GM18526 (cell line): ENCODE data around the gene PLRG1.
A peak's percentile ranks its signal among the peaks of the same experiment; 100 is the strongest.

ENCODE experiments used
- POLR2A ChIP-seq: IDR thresholded peaks from 3 replicates; pipeline ENCODE4 v1.6.1; 2011; ENCODE audit not compliant: insufficient read length; ENCODE audit errors: extremely low read depth

PLRG1 gene

GRCh38 chr4:154549894-154550790, at the start of gene PLRG1:
TSS of gene PLRG1 (minus strand) at chr4:154550400. CDS start at chr4:154550308, 92 bp downstream.
- TF ChIP-seq POLR2A = peak; percentile 90

DNA sequence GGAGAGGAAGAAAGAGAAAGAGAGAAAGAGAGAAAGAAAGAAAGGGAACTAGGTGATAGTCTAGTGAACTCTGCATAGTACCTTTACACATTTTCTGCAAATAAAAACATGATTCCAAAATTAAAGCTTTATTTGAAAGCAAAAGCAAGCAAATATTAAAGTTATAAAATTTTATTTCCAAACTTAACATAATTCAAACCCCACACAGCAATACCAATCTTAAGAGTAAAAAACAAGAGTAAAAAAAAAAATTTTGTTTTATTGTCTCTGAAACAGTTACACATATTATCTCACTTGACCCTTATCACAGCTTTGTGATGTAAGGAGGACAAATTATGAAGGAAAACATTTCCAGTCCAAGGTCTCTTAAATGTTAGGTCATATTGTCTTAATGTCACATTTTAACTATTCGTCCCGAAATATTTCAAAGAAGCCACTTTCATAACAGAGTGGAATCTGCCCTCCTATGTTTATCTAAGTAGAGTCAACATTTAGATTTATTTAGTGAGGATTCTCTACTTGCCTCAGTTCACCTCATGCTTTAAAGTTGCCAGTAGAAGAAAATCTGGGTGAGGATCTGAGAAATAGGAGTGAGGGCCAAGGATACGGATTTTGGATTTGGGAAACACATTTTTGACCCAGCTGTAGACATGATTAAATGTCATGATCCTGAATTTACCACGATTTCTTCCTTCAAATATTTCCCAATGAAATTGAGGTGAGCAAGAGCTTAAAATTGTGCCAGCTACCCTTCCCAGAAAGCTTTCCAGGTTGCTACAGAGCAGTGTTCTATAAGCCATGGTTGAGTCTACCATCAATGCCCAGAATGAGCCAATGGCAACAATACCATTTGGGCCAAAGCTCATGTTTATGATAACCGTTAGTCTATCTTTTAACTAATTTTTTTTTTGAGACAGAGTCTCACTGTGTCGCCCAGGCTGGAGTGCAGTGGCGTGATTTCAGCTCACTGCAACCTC, 47.9 kb upstream of the PLRG1 start:
- TF ChIP-seq POLR2A = no peak

- TF ChIP-seq POLR2A = no peak
Measured at GRCh38 chr4:154595807-154596206, 45.6 kb upstream of the PLRG1 start.

- no peak for TF ChIP-seq POLR2A
Measured at GRCh38 chr4:154593868-154594267, 43.7 kb upstream of the PLRG1 start.

DNA sequence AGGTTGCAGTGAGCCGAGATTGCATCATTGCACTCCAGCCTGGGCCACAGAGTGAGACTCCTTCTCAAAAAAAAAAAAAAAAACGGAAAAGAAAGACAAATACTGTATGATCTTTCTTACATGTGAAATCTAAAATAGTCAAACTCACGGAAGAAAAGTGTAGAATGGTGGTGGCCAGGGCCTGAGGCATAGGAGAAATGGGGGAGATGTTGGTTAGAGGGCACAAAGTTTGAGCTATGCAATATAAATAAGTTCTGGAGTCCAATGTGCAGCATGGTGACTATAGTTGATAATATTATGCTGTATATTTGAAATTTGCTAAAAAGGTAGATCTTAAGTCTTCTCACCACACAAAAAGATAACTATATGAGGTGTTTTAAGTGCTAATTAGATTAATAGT, 41.7 kb upstream of the PLRG1 start:
- TF ChIP-seq POLR2A = no peak

DNA sequence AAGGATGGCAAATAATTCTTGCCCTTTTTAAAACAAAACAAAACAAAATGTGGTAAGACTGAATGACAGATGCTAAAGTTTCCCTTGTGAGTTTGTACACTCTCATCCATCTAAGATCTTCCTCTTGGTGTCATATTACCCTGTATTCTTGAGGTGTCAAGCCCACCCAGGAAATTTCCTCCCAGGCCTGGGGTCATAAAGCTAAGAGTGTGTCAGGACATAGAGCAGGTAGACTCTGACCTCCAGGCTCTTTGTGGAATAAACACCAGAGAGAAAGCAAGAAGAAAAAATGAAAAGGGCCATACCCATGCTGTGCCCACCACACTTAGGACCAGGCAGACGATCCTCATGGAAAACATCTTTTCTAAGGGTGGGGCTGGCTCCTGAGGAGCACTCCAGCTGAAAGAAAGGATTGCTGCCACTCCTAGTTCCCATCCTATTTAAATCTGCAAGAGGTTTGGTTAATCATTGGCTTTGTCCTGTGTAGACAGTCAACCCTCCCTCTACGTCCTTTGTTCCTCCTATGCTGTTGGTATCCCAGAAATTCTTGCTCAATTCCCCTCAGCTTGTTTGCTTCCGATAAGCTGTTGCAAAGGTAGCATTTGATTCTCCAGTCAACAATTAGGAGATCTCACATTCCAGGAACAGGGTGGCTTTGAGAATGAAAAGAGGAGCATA, 40.3 kb upstream of the PLRG1 start, which contains the start of gene FGA:
Gene FGA (minus strand): TSS at position 414 of the 678 bp plus-strand sequence. CDS start 55 bp downstream, at position 359.
- TF ChIP-seq POLR2A = no peak

DNA sequence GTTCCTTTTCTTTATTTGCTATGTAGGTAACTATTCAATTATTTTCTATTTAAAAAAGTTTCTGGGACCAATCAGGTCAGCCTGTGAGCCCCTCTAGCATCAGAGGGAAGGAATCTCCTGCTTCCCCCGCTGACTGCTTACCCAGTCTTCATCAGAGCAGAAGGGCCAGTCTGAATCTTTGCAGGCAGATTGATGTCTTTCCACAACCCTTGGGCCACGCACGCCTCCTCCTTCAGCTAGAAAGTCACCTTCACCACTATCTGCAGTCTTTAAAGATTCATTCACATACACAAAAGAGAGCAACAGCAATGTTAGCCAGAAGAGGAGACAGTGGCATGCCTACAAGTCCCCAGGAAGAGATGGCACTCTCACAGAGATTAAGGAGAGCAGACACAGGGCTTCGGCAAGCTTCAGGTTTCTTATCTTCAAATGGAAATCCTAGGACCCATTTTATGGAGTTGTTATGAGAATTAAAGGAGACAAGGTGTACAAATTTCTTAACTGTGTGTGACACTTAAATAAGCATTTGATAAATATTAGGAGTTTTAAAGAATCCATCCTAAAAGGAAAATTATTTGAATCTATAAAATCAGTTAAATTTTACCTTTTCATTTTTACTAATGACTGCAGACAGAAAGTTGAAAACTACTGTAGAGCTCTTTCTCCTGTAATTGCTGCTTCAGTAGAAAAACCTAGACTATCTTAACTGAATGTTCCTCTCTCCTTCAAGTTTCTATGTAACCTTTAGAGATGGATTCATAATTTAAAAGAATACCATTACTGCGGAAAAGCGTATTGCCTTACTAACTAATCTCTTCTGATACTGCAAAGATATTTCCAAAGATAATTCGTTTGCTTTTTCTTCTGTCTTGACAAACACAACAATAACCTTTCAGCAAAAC, 39.3 kb upstream of the PLRG1 start:
- TF ChIP-seq POLR2A = no peak

- no peak for TF ChIP-seq POLR2A
Measured at GRCh38 chr4:154588198-154588597, 38.0 kb upstream of the PLRG1 start.

DNA sequence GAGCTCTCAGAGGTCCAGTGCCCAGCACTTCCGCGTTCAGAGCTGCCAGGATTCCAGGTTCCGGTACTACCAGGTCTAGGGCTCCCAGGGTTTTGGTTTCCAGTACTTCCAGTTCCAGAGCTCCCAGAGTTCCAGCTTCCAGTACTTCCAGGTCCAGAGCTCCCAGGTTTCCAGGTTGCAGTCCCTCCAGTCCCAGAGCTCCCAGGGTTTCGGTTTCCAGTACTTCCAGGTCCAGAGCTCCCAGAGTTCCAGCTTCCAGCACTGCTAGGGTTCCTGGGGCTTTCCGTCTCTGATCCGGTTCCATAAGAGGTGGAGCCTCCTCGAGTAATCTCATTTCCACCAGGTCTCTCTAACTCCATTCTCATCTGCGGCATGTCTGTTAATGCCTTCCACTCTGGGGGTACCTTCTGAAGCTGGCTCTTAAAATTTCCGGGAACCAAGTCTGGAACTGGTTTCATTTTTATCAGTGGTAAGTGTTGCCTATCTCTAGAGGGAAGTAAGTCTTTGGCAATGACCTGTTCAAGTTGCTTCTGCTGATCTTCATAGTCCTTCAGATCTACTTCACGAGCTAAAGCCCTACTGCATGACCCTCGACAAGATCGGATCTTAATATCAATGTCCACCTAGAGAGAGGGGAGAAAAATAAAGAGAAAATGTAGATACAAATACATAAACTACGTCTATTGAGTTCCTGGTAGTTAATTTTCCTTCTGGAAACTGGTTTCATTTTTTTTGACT, 36.3 kb upstream of the PLRG1 start:
- no peak for TF ChIP-seq POLR2A

DNA sequence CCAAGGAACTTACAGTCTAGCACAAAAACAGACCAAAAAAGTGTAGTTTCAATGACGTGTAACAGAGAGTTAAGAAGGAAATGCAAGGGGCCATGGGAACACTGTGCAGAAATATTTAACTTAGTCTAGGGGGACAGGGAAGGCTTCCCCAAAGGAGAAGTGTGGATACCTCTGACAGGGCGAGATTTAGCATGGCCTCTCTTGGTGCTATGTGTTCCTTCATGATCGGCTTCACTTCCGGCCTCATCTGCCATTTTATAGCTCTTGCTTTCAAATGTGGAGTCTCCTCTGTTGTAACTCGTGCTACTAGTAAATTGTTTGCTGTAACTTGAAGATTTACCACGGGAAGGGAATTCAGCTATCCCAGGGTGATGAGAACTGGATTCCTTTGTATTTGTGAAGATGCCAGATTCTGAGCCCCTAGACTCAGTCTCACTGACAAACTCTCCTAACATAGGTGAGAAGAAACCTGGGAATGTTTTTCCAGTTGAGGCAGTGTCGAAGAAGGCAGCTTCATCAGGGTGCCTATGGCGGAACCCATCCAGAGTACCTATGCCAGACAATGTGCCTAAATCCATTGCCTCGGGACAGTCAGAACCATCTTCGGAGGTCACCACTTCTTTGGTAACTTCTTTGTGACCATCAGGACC, 35.3 kb upstream of the PLRG1 start:
- no peak for TF ChIP-seq POLR2A

DNA sequence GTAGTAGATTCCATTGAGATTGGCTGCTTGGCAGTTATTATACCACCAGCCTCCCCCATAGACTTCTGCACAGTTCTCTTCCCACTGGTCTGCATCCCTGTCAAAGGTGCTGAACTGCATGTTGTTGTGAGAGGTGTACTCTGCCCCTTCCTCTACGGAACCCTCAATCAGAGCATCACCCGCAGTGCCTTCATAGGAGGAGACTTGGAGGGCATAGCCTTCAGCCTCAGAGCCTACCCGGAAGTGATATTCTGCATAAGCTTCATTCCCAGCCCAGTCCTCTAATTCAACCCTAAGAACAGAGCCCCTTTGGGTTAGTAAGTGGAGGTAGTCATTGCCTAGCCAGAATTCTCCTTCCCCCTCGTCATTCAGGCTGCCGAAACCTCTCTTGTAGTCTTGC, 34.1 kb upstream of the PLRG1 start:
- no peak for TF ChIP-seq POLR2A

DNA sequence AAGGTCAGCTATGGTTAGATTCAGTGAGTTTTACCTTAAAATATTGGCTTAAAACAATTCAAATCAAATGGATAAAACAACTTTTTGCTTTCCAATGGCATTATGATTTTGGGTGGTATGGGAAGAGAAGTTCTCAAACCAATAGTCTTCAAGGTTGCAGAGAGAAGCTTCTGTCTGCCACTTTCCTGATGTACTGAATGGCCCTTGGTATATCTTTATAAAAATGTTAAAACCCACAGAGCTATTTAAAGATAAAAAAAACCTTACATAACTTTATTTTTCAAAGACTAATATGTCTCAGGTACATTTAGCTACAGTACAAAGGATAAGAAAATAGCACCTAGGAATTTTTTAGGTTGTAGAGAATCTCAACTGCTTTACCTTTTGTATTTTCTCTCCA, 33.5 kb upstream of the PLRG1 start:
- TF ChIP-seq POLR2A = no peak

- TF ChIP-seq POLR2A = no peak
Measured at GRCh38 chr4:154583230-154583629, 33.0 kb upstream of the PLRG1 start.

- no peak for TF ChIP-seq POLR2A
Measured at GRCh38 chr4:154582723-154583122, 32.5 kb upstream of the PLRG1 start.
